Renal pelvis (tissue), 4 donors: ENCODE measurements around the gene NUAK1. TPM values are rescaled to one million over a fixed set of nuclear protein-coding genes. Genes with fewer than 3 reads are reported as not detected.
A peak's percentile ranks its signal among the peaks of the same experiment; 100 is the strongest.
"Not testable (repeated sequence)": the region's sequence is repeated elsewhere in the genome, so short reads cannot be mapped to it uniquely, and the experiment has no call there.

Experiments used
- DNase-seq: peaks from one replicate; pipeline ENCODE4 v3.0.0-alpha.2; 2013
- polyA plus RNA-seq, 3 donors: library from polyadenylated mRNA; unstranded; fragments of 120-200 nt; gene quantifications; one replicate each; pipeline ENCODE4 v1.2.1, GENCODE V29; 2013; ENCODE audit not compliant: insufficient read length in 3 of 3

The NUAK1 gene
- polyA plus RNA-seq, 3 donors: 9.7 to 11.9 (median 9.8) TPM

GRCh38 chr12:106039242-106039641 lies 99.5 kb downstream of the NUAK1 start:
- DNase-seq: no peak

- no peak for DNase-seq
These were observed 101.0 kb downstream of the NUAK1 start for GRCh38 chr12:106037524-106038298.

- DNase-seq: no peak
These were observed 103.3 kb downstream of the NUAK1 start for GRCh38 chr12:106035421-106035820.

- DNase-seq: no peak
These were observed 104.4 kb downstream of the NUAK1 start for GRCh38 chr12:106034316-106034715.

- DNase-seq: no peak
These were observed 105.5 kb downstream of the NUAK1 start for GRCh38 chr12:106033161-106033675.

GRCh38 chr12:106032623-106032925 lies 106.2 kb downstream of the NUAK1 start:
- no peak for DNase-seq

- DNase-seq: no peak
These were observed 106.8 kb downstream of the NUAK1 start for GRCh38 chr12:106031761-106032622.

- DNase-seq: no peak
These were observed 108.3 kb downstream of the NUAK1 start for GRCh38 chr12:106030210-106031071.

- DNase-seq: no peak
These were observed 109.2 kb downstream of the NUAK1 start for GRCh38 chr12:106029532-106029931.

- no peak for DNase-seq
These were observed 110.8 kb downstream of the NUAK1 start for GRCh38 chr12:106027911-106028310.

- DNase-seq: no peak
These were observed 111.5 kb downstream of the NUAK1 start for GRCh38 chr12:106027286-106027685.

GRCh38 chr12:106025129-106025528 lies 113.6 kb downstream of the NUAK1 start:
- DNase-seq: no peak

GRCh38 chr12:106023039-106023438 lies 115.7 kb downstream of the NUAK1 start:
- DNase-seq: no peak

GRCh38 chr12:106022568-106023012 lies 116.2 kb downstream of the NUAK1 start:
- peak; percentile 75 for DNase-seq

GRCh38 chr12:106021516-106021915 lies 117.2 kb downstream of the NUAK1 start:
- no peak for DNase-seq

- no peak for DNase-seq
These were observed 118.0 kb downstream of the NUAK1 start for GRCh38 chr12:106020736-106021135.

GRCh38 chr12:106019144-106019543 lies 119.6 kb downstream of the NUAK1 start:
- DNase-seq: no peak

GRCh38 chr12:106018286-106018685 lies 120.5 kb downstream of the NUAK1 start:
- no peak for DNase-seq

GRCh38 chr12:106016601-106017278 lies 122.0 kb downstream of the NUAK1 start:
- not testable (repeated sequence) for DNase-seq

GRCh38 chr12:106015646-106016045 lies 123.1 kb downstream of the NUAK1 start:
- DNase-seq: no peak

GRCh38 chr12:106013941-106014340 lies 124.8 kb downstream of the NUAK1 start:
- no peak for DNase-seq
